ENCODE measurements around the gene CDX1.
"Not testable (repeated sequence)": the region's sequence is repeated elsewhere in the genome, so short reads cannot be mapped to it uniquely, and the experiment has no call there.

Gene CDX1

DNA sequence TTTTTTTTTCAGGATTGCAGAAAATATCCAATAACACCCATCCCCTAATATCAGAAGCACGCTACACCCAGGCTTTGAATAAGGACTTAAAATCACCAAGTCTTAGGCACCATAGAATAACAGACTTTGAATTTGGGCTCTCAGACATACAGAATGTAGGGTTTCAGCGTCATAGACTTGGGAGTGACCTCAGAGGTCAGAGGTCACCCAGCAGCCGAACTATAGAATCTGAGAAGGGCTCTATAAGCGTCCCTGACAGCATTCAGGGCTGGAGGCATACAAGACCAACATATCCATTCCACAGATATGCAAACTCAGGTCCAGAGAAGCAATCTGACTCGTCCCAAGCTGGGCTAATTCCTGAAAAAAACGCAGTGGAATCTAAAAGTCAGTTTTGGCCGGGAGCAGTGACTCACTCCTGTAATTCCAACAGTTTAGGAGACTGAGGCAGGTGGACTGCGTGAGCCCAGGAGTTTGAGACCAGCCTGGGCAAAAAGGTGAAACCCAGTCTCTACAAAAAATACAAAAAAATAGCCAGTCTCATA lies 58.0 kb downstream of the CDX1 start:
- no peak overlapping the region for H3K4me3 ChIP-seq (ENCODE audit: low read depth, low read length)
- TF ChIP-seq, protein P1, sequence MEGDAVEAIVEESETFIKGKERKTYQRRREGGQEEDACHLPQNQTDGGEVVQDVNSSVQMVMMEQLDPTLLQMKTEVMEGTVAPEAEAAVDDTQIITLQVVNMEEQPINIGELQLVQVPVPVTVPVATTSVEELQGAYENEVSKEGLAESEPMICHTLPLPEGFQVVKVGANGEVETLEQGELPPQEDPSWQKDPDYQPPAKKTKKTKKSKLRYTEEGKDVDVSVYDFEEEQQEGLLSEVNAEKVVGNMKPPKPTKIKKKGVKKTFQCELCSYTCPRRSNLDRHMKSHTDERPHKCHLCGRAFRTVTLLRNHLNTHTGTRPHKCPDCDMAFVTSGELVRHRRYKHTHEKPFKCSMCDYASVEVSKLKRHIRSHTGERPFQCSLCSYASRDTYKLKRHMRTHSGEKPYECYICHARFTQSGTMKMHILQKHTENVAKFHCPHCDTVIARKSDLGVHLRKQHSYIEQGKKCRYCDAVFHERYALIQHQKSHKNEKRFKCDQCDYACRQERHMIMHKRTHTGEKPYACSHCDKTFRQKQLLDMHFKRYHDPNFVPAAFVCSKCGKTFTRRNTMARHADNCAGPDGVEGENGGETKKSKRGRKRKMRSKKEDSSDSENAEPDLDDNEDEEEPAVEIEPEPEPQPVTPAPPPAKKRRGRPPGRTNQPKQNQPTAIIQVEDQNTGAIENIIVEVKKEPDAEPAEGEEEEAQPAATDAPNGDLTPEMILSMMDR (conservative IDR thresholded peaks at IDR 0.05; ENCODE audit: low read depth, low read length): no peak
- peak; percentile 8 for DNase-seq (ENCODE audit: low read depth)

DNA sequence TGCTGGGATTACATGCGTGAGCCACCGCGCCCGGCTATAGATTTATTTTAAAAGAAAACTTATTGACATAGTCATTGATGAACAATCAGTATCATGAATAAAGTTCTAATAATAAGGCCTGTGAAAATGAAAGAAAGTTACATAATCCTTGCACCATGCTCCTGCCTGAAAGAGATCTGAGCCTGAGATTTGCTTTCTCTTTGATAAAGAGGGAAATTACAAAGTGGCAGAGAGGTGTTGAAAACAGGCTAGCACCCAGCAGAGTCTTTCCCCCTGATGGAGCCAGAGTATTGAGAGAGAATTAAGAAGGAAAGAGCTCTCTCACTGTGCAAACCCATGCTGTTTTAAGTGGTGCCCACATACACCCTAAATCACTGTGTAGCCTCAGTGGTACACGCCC lies 60.5 kb downstream of the CDX1 start:
- no peak overlapping the region for H3K4me3 ChIP-seq (ENCODE audit: low read depth, low read length)
- DNase-seq (ENCODE audit: low read depth): peak; percentile 16
- TF ChIP-seq, protein P1 (conservative IDR thresholded peaks at IDR 0.05; ENCODE audit: low read depth, low read length): peak; percentile 23

DNA sequence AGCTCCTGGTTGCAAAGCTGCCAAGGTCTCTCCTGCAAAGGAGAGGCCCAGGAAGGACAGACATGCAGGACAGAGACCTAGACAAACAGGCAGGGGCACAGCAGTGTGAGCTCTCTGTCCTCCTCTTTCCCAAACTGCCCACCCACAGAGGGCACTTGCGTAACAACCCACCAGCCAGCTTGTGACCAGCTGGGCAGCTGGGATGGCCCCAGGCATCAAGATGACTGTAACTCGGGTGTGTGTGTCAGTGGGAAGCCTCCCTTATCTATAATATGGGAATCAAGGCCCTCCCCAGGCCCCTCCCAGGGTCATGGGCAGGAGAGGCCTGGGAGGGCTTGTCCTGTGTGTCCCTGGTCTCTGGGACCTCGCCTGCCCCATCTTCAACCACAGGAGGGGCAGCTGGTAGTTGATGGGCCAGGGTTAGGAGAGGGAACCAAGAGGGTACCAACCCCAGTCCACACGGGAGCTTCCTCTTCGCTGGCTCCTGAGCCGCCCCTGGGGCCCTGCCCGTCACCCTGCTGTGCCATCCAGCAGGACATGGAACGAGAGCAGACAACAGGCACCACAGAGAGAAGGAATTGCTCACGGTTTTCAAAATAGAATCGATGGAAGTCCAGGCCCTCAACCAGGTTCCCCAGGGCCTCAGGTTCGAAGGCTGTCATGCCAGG lies 61.2 kb downstream of the CDX1 start:
- TF ChIP-seq, protein P1 (conservative IDR thresholded peaks at IDR 0.05; ENCODE audit: low read depth, low read length): no peak
- no peak overlapping the region for H3K4me3 ChIP-seq (ENCODE audit: low read depth, low read length)
- DNase-seq (ENCODE audit: low read depth): no peak

DNA sequence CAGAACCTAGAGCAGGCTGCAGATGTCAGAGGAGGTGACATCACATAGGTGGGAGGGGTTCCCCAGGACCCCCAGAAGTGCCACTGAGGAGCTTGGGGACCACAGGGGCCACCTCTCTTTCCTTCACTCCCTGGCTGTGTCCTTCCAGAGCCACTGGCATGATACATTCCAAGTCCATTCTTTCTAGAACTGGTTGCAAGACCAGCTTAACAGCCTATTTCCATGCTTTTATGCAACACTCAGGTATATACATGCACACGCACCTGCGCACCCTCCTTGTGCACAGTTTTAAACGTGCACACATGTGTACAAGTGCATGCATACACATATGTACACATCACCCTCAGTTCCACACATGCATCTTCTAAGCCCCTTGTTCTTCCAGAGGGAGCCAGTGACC lies 63.0 kb downstream of the CDX1 start:
- no peak for DNase-seq (ENCODE audit: low read depth)
- H3K4me3 ChIP-seq (ENCODE audit: low read depth, low read length): no peak overlapping the region
- TF ChIP-seq, protein P1 (conservative IDR thresholded peaks at IDR 0.05; ENCODE audit: low read depth, low read length): no peak

DNA sequence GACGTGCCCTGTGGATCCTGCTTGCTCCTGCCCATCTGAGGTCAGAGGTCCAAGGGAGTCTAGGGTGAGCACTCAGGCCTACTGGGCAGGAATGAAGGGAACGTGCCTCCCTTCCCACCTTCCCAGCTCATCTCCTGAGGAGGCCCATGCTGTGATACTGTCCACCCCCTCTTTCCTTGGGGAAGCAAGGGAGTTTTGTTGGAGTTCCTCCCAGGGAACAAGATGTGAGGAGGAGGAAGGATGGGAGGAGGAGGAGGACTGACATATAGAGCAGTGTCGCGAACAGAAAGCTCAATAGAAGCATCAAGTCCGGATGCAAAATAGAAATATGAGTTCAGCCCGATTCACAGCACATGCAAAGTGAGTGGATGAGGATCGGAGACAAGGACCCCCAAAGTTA lies 64.3 kb downstream of the CDX1 start:
- no peak overlapping the region for H3K4me3 ChIP-seq (ENCODE audit: low read depth, low read length)
- DNase-seq (ENCODE audit: low read depth): no peak
- TF ChIP-seq, protein P1 (conservative IDR thresholded peaks at IDR 0.05; ENCODE audit: low read depth, low read length): no peak

DNA sequence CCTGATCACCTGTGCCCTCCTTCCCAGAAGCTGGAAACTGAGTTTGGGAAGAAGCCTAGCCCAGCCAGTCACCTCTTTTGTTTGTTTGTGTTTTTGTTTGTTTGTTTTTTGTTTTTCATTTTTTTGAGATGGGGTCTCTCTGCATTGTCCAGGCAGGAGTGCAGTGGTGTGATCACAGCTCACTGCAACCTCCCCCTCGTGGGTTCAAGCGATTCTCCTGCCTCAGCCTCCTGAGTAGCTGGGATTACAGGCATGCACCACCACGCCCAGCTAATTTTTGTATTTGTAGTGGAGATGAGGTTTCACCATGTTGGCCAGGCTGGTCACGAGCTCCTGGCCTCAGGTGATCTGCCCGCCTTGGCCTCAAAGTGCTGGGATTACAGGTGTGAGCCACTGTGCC lies 67.1 kb downstream of the CDX1 start:
- DNase-seq (ENCODE audit: low read depth); H3K4me3 ChIP-seq (ENCODE audit: low read depth, low read length): not testable (repeated sequence)
